Sigmoid colon (tissue), 7 donors: ENCODE data around the gene EEIG2. TPM values are rescaled to one million over a fixed set of nuclear protein-coding genes. Genes with fewer than 3 reads are reported as not detected.

Experiments
- DNase-seq: peaks from one replicate; pipeline ENCODE4 v3.0.0-alpha.2; 2019
- H3K27ac ChIP-seq, 4 donors: fragments of 200-600 bp; sonication (generic); one replicate each; pipeline ENCODE4 v1.5.1; 2016 to 2019; ENCODE audit warnings: mild to moderate bottlenecking in 1 of 4
- H3K27me3 ChIP-seq, 3 donors: fragments of 200-600 bp; sonication (generic); one replicate each; pipeline ENCODE4 v1.5.1; 2019; ENCODE audit warnings: mild to moderate bottlenecking in 1 of 3
- H3K36me3 ChIP-seq, 4 donors: fragments of 200-600 bp; sonication (generic); one replicate each; pipeline ENCODE4 v1.5.1; 2016 to 2019
- H3K4me1 ChIP-seq, 4 donors: fragments of 200-600 bp; sonication (generic); one replicate each; pipeline ENCODE4 v1.5.1; 2017 to 2019
- H3K4me3 ChIP-seq, 4 donors: fragments of 200-600 bp; sonication (generic); one replicate each; pipeline ENCODE4 v1.5.1; 2017 to 2019; ENCODE audit warnings: mild to moderate bottlenecking in 2 of 4, moderate library complexity in 1 of 4
- H3K9me3 ChIP-seq, 4 donors: fragments of 200-600 bp in 3 of 4; sonication (generic) in 3 of 4; one replicate each; pipeline versions ENCODE4 v1.5.1 to v1.6.1; 2013 to 2019
- EP300 ChIP-seq, 4 donors: sonication (generic); formaldehyde crosslinking; IDR thresholded peaks; one replicate each; pipeline ENCODE4 v1.6.1; 2017; ENCODE audit warnings: antibody characterized with exemption in 4 of 4
- POLR2A ChIP-seq, 2 donors: fragments of 450-650 bp; IDR thresholded peaks; one replicate each; pipeline ENCODE4 v1.6.1; 2016; ENCODE audit warnings: antibody characterized with exemption in 2 of 2, mild to moderate bottlenecking in 2 of 2, moderate library complexity in 2 of 2
- POLR2AphosphoS5 ChIP-seq, 4 donors: sonication (generic); formaldehyde crosslinking; IDR thresholded peaks; one replicate each; pipeline ENCODE4 v1.6.1; 2017; ENCODE audit warnings: antibody characterized with exemption in 4 of 4
- WGBS, 2 donors: extraction: QIAGEN DNeasy Blood & Tissue Kit; methylation state at CpG; one replicate each; pipeline ENCODE4 v1.1.7; 2013; 5-methylcytosine and 5-hydroxymethylcytosine counted together
- intact Hi-C: fragments of 100-400 bp; cut with DNase I; formaldehyde crosslinking; loops from one replicate; pipeline ENCODE4 v1.15.1; 2023
- polyA plus RNA-seq, 3 donors: library from polyadenylated mRNA; stranded (reverse); fragments of 200-250 nt; gene quantifications; one replicate each; pipeline ENCODE4 v1.2.3, GENCODE V29; 2013
- total RNA-seq, 4 donors: library from RNA; depleted of rRNA; stranded (reverse); fragments of >200 nt; gene quantifications; one replicate each; pipeline ENCODE4 v1.1.0, GENCODE V29; 2016
- TF ChIP-seq, protein P1 (sequence below), 4 experiments: fragments of 450-650 bp in 3 of 4; fragments of 200-600 bp in 1 of 4; IDR thresholded peaks; one replicate each; pipeline ENCODE4 v1.5.1; 2016 to 2019; ENCODE audit warnings: antibody characterized with exemption in 4 of 4, mild to moderate bottlenecking in 3 of 4, moderate library complexity in 2 of 4
- donor health status: healthy with polysubstance abuse.
- donor health status: Bipolar disorder and iron deficiency.
- donor health status: healthy.

EEIG2 gene
- total and polyA plus RNA-seq, 7 donors, result 10.6 to 17.2 (median 12.0) TPM

- Histone ChIP-seq H3K27ac (no peak overlapping the region), H3K27me3 (peaks cover 0 to 5% (median 0%) of the 10 kb centered on the region in 3 donors), H3K36me3 (no peaks in the 10 kb centered on the region), H3K4me1 (no peaks in the 10 kb centered on the region), H3K4me3 (no peak overlapping the region), H3K9me3 (no peaks in the 10 kb centered on the region)
- intact Hi-C loops, result no loop called here
- no peak for DNase-seq
- TF ChIP-seq POLR2AphosphoS5 (IDR thresholded peaks at IDR 0.05) (no peak), EP300 (IDR thresholded peaks at IDR 0.05) (no peak), POLR2A (IDR thresholded peaks at IDR 0.05) (no peak)
- TF ChIP-seq, protein P1, sequence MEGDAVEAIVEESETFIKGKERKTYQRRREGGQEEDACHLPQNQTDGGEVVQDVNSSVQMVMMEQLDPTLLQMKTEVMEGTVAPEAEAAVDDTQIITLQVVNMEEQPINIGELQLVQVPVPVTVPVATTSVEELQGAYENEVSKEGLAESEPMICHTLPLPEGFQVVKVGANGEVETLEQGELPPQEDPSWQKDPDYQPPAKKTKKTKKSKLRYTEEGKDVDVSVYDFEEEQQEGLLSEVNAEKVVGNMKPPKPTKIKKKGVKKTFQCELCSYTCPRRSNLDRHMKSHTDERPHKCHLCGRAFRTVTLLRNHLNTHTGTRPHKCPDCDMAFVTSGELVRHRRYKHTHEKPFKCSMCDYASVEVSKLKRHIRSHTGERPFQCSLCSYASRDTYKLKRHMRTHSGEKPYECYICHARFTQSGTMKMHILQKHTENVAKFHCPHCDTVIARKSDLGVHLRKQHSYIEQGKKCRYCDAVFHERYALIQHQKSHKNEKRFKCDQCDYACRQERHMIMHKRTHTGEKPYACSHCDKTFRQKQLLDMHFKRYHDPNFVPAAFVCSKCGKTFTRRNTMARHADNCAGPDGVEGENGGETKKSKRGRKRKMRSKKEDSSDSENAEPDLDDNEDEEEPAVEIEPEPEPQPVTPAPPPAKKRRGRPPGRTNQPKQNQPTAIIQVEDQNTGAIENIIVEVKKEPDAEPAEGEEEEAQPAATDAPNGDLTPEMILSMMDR (IDR thresholded peaks at IDR 0.05), result no peak
These were observed 37.9 kb upstream of the EEIG2 start for GRCh38 chr1:108521990-108522393.

GRCh38 chr1:108523829-108524228, 36.1 kb upstream of the EEIG2 start:
- no peaks in the 10 kb centered on the region for H3K9me3 ChIP-seq
- H3K27ac ChIP-seq, result no peak overlapping the region
- H3K4me3 ChIP-seq, result no peak overlapping the region
- no peak for DNase-seq
- intact Hi-C loops, result no loop called here
- TF ChIP-seq POLR2AphosphoS5 (IDR thresholded peaks at IDR 0.05), result no peak
- TF ChIP-seq EP300 (IDR thresholded peaks at IDR 0.05), result no peak
- no peak for TF ChIP-seq POLR2A (IDR thresholded peaks at IDR 0.05)
- TF ChIP-seq, protein P1 (IDR thresholded peaks at IDR 0.05), result no peak
- H3K36me3 ChIP-seq, result no peaks in the 10 kb centered on the region
- no peaks in the 10 kb centered on the region for H3K4me1 ChIP-seq
- peaks cover 0 to 5% (median 0%) of the 10 kb centered on the region in 3 donors for H3K27me3 ChIP-seq

DNA sequence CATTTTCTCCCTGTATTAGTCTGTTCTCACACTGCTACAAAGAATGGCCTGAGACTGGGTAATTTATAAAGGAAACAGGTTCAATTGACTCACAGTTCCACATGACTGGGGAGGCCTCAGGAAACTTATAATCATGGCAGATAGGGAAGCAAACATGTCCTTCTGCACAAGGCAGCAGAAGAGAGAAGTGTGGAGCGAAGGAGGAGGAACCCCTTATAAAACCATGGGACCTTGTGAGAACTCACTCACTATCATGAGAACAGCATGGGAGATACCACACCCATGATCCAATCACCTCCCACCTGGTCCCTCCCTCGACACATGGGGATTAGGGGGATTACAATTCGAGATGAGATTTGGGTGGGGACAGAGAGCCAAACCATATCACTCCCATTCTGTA, 35.2 kb upstream of the EEIG2 start:
- TF ChIP-seq POLR2A (IDR thresholded peaks at IDR 0.05) (no peak), EP300 (IDR thresholded peaks at IDR 0.05) (no peak), POLR2AphosphoS5 (IDR thresholded peaks at IDR 0.05) (no peak)
- TF ChIP-seq, protein P1 (IDR thresholded peaks at IDR 0.05), result no peak
- Histone ChIP-seq H3K27ac (no peak overlapping the region), H3K4me3 (no peak overlapping the region), H3K27me3 (peaks cover 0 to 5% (median 0%) of the 10 kb centered on the region in 3 donors), H3K9me3 (no peaks in the 10 kb centered on the region), H3K4me1 (no peaks in the 10 kb centered on the region), H3K36me3 (no peaks in the 10 kb centered on the region)
- 93 to 97% methylated on average over 3 of the region's 3 CpGs for WGBS, 2 donors
- intact Hi-C loops, result no loop called here
- DNase-seq, result no peak

DNA sequence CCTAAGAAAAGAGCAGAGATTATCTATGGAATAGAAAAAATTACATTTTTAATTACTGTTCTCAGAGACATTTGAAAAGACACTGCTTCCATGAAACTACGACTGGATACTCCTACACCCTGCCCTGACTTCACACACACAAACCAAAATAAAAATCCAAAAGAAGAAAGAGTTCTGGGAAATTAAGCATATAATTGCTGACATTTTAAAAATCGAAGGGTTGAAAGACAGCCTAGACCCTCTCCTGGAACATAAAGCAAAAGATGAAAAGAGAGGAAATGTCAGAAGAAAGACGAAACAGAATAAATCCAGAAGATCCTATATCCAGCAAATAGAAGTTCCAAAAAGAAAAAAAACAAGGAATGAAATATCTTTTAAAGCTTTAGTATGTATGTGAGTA, 32.8 kb upstream of the EEIG2 start:
- 76 to 87% methylated on average over 3 of the region's 3 CpGs for WGBS, 2 donors
- H3K27ac ChIP-seq, result no peak overlapping the region
- no peak overlapping the region for H3K4me3 ChIP-seq

GRCh38 chr1:108527837-108528236, 32.1 kb upstream of the EEIG2 start:
- DNase-seq, result no peak
- intact Hi-C loops, result no loop called here
- WGBS, 2 donors, result 93 to 96% methylated on average over 2 of the region's 2 CpGs
- Histone ChIP-seq H3K9me3 (no peaks in the 10 kb centered on the region), H3K27me3 (no peaks in the 10 kb centered on the region), H3K36me3 (no peaks in the 10 kb centered on the region), H3K27ac (no peak overlapping the region), H3K4me3 (no peak overlapping the region), H3K4me1 (no peaks in the 10 kb centered on the region)
- no peak for TF ChIP-seq POLR2A (IDR thresholded peaks at IDR 0.05)
- no peak for TF ChIP-seq POLR2AphosphoS5 (IDR thresholded peaks at IDR 0.05)
- TF ChIP-seq, protein P1 (IDR thresholded peaks at IDR 0.05), result no peak
- no peak for TF ChIP-seq EP300 (IDR thresholded peaks at IDR 0.05)

More for the DNA sequence above, 32.8 kb upstream of the EEIG2 start:
- no peaks in the 10 kb centered on the region for H3K4me1 ChIP-seq
- no peaks in the 10 kb centered on the region for H3K27me3 ChIP-seq
- intact Hi-C loops, result no loop called here
- TF ChIP-seq POLR2AphosphoS5 (IDR thresholded peaks at IDR 0.05) (no peak), EP300 (IDR thresholded peaks at IDR 0.05) (no peak), POLR2A (IDR thresholded peaks at IDR 0.05) (no peak)
- TF ChIP-seq, protein P1 (IDR thresholded peaks at IDR 0.05), result no peak
- DNase-seq, result no peak
- H3K36me3 ChIP-seq, result no peaks in the 10 kb centered on the region
- no peaks in the 10 kb centered on the region for H3K9me3 ChIP-seq
